Hepatocyte (in vitro differentiated cells): ENCODE data around the gene PSMB7. TPM values are rescaled to one million over a fixed set of nuclear protein-coding genes. Genes with fewer than 3 reads are reported as not detected.

ENCODE experiments used
- DNase-seq: peaks from one replicate; pipeline ENCODE4 v3.0.0-alpha.2; 2016; ENCODE audit warnings: low spot score
- H2AFZ ChIP-seq: fragments of 200-600 bp; sonication (generic); 2 replicates; pipeline ENCODE4 v1.6.0; 2016; ENCODE audit warnings: antibody characterized with exemption, mild to moderate bottlenecking
- H3K27ac ChIP-seq: fragments of 200-600 bp; sonication (generic); 2 replicates; pipeline ENCODE4 v1.5.1; 2016; ENCODE audit warnings: mild to moderate bottlenecking
- H3K27me3 ChIP-seq: fragments of 200-600 bp; sonication (generic); 2 replicates; pipeline ENCODE4 v1.6.1; 2016
- H3K36me3 ChIP-seq: fragments of 200-600 bp; sonication (generic); replicated peaks from 2 replicates; pipeline ENCODE4 v1.5.1; 2016; ENCODE audit warnings: low read depth; ENCODE audit not compliant: insufficient read depth
- H3K4me1 ChIP-seq: fragments of 200-600 bp; sonication (generic); 2 replicates; pipeline ENCODE4 v1.5.1; 2016; ENCODE audit warnings: mild to moderate bottlenecking, moderate library complexity; ENCODE audit not compliant: insufficient read depth
- H3K4me2 ChIP-seq: fragments of 200-600 bp; sonication (generic); 2 replicates; pipeline ENCODE4 v1.6.0; 2016
- H3K4me3 ChIP-seq: fragments of 200-600 bp; sonication (generic); 2 replicates; pipeline ENCODE4 v1.5.1; 2016; ENCODE audit warnings: mild to moderate bottlenecking
- H3K79me2 ChIP-seq: fragments of 200-600 bp; sonication (generic); 2 replicates; pipeline ENCODE4 v1.6.0; 2017; ENCODE audit warnings: mild to moderate bottlenecking
- H3K9me2 ChIP-seq: fragments of 200-600 bp; sonication (generic); replicated peaks from 2 replicates; pipeline ENCODE4 v1.6.0; 2017; ENCODE audit warnings: mild to moderate bottlenecking; ENCODE audit not compliant: insufficient read depth
- H3K9me3 ChIP-seq: fragments of 200-600 bp; sonication (generic); 2 replicates; pipeline ENCODE4 v1.5.1; 2016; ENCODE audit warnings: low read depth, mild to moderate bottlenecking
- H4K20me1 ChIP-seq: fragments of 200-600 bp; sonication (generic); 2 replicates; pipeline ENCODE4 v1.6.0; 2016; ENCODE audit warnings: mild to moderate bottlenecking; ENCODE audit not compliant: insufficient read depth, poor library complexity, severe bottlenecking
- CTCF ChIP-seq: fragments of 200-600 bp; sonication (generic); IDR thresholded peaks from 2 replicates; pipeline ENCODE4 v1.5.1; 2016; ENCODE audit warnings: antibody characterized with exemption, mild to moderate bottlenecking; ENCODE audit not compliant: poor library complexity
- EZH2 ChIP-seq: fragments of 200-600 bp; sonication (generic); IDR thresholded peaks from 2 replicates; pipeline ENCODE4 v1.6.1; 2016; ENCODE audit warnings: antibody characterized with exemption, mild to moderate bottlenecking, borderline replicate concordance
- EZH2phosphoT487 ChIP-seq: fragments of 200-600 bp; sonication (generic); IDR thresholded peaks from one replicate; pipeline ENCODE4 v1.6.1; 2018; ENCODE audit warnings: antibody characterized with exemption, mild to moderate bottlenecking, low read depth, moderate library complexity; ENCODE audit not compliant: unreplicated experiment, severe bottlenecking
- WGBS: methylation state at CpG from one replicate; pipeline ENCODE4 v1.1.6; 2016; ENCODE audit warnings: low lambda C conversion rate; ENCODE audit errors: missing lambda C conversion rate; 5-methylcytosine and 5-hydroxymethylcytosine counted together
- polyA plus RNA-seq: library from polyadenylated mRNA; unstranded; fragments of >200 nt; fragmentation: Nextera tagmentation; extraction: Ambion mirVana; gene quantifications from 2 replicates; pipeline ENCODE4 v1.2.1, GENCODE V29; 2016
- total RNA-seq: library from RNA; depleted of rRNA; stranded (reverse); fragments of >200 nt; gene quantifications from 2 replicates; pipeline ENCODE4 v1.2.3, GENCODE V29; 2014

PSMB7 gene
- total and polyA plus RNA-seq, 2 experiments from 2014 or later: 189 to 197 TPM

- Histone ChIP-seq H4K20me1 (no peaks in the 10 kb centered on the region), H3K79me2 (no peaks in the 10 kb centered on the region), H2AFZ (no peak overlapping the region), H3K4me1 (no peaks in the 10 kb centered on the region), H3K27ac (no peak overlapping the region), H3K27me3 (no peaks in the 10 kb centered on the region), H3K9me3 (no peaks in the 10 kb centered on the region), H3K36me3 (no peaks in the 10 kb centered on the region), H3K4me3 (no peak overlapping the region), H3K4me2 (no peak overlapping the region), H3K9me2 (no peaks in the 10 kb centered on the region)
- 94% methylated on average over 14 of the region's 21 CpGs for WGBS
- no peak for TF ChIP-seq EZH2phosphoT487
- no peak for TF ChIP-seq CTCF
- no peak for TF ChIP-seq EZH2
- DNase-seq: no peak
Measured at GRCh38 chr9:124326378-124326777, 88.9 kb downstream of the PSMB7 start.

DNA sequence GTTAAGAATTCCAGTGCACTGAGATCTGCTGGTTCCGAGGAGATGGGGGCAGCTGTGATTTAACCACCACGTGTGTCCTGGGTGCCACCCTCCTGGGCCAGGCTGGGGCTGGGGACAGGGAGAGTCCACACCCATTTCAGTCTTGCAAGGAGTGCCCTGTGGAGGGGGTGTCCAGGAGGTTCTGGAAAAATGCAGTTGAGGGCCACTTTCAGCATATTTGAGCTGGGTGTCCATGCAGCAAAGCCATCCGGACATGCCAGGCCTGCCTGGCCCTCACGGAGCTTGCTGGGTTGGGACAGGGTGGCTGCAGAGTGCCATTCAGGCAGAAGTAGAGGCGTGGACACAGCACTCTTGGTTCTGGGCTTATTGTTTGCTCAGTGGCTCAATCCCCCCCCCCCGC is 89.4 kb downstream of the PSMB7 start:
- Histone ChIP-seq H3K4me2 (no peak overlapping the region), H2AFZ (no peak overlapping the region), H3K27me3 (no peaks in the 10 kb centered on the region), H3K4me3 (no peak overlapping the region), H3K36me3 (no peaks in the 10 kb centered on the region), H3K9me3 (no peaks in the 10 kb centered on the region), H3K79me2 (no peaks in the 10 kb centered on the region), H3K9me2 (no peaks in the 10 kb centered on the region), H3K4me1 (no peaks in the 10 kb centered on the region), H3K27ac (no peak overlapping the region), H4K20me1 (peaks cover under 1% of the 10 kb centered on the region)
- no peak for TF ChIP-seq EZH2phosphoT487
- TF ChIP-seq CTCF: no peak
- TF ChIP-seq EZH2: no peak
- 99% methylated on average over 6 of the region's 6 CpGs for WGBS
- no peak for DNase-seq

DNA sequence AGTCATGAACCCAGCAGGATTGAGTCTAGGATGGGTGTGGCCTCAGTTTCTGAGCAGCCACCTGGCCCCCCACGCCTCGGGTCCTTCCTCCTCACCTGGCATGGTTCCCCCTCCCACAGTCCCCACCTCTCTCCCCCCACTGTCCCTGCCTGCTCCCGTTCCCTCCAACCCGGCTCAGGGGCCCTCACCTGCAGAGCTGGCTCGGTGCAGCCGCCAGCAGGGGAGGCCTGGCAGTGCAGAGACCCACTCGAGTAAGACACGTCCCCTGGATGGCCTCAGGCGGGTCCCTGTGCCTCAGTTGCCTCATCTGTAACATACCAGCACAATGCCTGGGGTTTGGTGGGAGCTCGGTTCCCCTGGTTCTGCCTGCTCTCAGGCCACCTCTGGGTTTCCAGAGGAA is 91.3 kb downstream of the PSMB7 start:
- H3K9me3 ChIP-seq: no peaks in the 10 kb centered on the region
- H3K4me2 ChIP-seq: no peak overlapping the region
- WGBS: 87% methylated on average over 8 of the region's 10 CpGs
- no peak overlapping the region for H3K4me3 ChIP-seq
- no peaks in the 10 kb centered on the region for H3K4me1 ChIP-seq
- H3K27me3 ChIP-seq: no peaks in the 10 kb centered on the region
- no peaks in the 10 kb centered on the region for H3K36me3 ChIP-seq
- H3K9me2 ChIP-seq: no peaks in the 10 kb centered on the region
- no peak for TF ChIP-seq EZH2phosphoT487
- no peak for TF ChIP-seq EZH2
- no peak for TF ChIP-seq CTCF
- no peak overlapping the region for H2AFZ ChIP-seq
- DNase-seq: no peak
- peaks cover 3% of the 10 kb centered on the region for H4K20me1 ChIP-seq
- no peaks in the 10 kb centered on the region for H3K79me2 ChIP-seq
- H3K27ac ChIP-seq: no peak overlapping the region
